Skeletal muscle tissue (tissue), 4 donors: ENCODE results near the gene CDKN1B. TPM values are rescaled to one million over a fixed set of nuclear protein-coding genes. Genes with fewer than 3 reads are reported as not detected.

Source experiments
- H3K27ac ChIP-seq: one replicate; pipeline ENCODE4 v1.7.0; 2013; ENCODE audit warnings: mild to moderate bottlenecking, low read depth, low read length, inconsistent platforms
- H3K27me3 ChIP-seq, 3 donors: one replicate each; pipeline ENCODE4 v1.7.0; 2013; ENCODE audit warnings: low read length in 3 of 3; ENCODE audit not compliant: control insufficient read depth in 3 of 3, insufficient read depth in 3 of 3
- H3K36me3 ChIP-seq, 3 donors: one replicate each; pipeline ENCODE4 v1.7.0; 2013; ENCODE audit warnings: low read length in 3 of 3; ENCODE audit not compliant: control insufficient read depth in 3 of 3, insufficient read depth in 3 of 3
- H3K4me1 ChIP-seq, 3 donors: one replicate each; pipeline ENCODE4 v1.7.0; 2013; ENCODE audit warnings: low read length in 3 of 3, mild to moderate bottlenecking in 3 of 3; ENCODE audit not compliant: control insufficient read depth in 3 of 3, insufficient read depth in 3 of 3
- H3K4me3 ChIP-seq, 3 donors: one replicate each; pipeline ENCODE4 v1.7.0; 2013; ENCODE audit warnings: low read length in 3 of 3
- H3K9ac ChIP-seq, 3 donors: one replicate each; pipeline ENCODE4 v1.7.0; 2013; ENCODE audit warnings: low read length in 3 of 3, mild to moderate bottlenecking in 3 of 3, moderate library complexity in 2 of 3, low read depth in 1 of 3
- H3K9me3 ChIP-seq, 3 donors: one replicate each; pipeline ENCODE4 v1.7.0; 2013; ENCODE audit warnings: low read length in 3 of 3; ENCODE audit not compliant: control insufficient read depth in 3 of 3
- total RNA-seq: library from RNA; depleted of rRNA; stranded (reverse); fragments of >200 nt; gene quantifications from one replicate; pipeline ENCODE4 v1.2.3, GENCODE V29; 2014
- donor health status: Osteomylitis.

CDKN1B gene
- total RNA-seq, 1 donor from 2014 or later: 62.1 TPM

- Histone ChIP-seq H3K36me3 (no peaks in the 10 kb centered on the region), H3K27ac (no peak overlapping the region), H3K4me1 (peaks cover 0 to 5% (median 3%) of the 10 kb centered on the region in 3 donors), H3K9ac (no peak overlapping the region), H3K27me3 (peaks cover 0 to 2% (median 0%) of the 10 kb centered on the region in 3 donors), H3K9me3 (no peaks in the 10 kb centered on the region), H3K4me3 (no peak overlapping the region)
Observed at GRCh38 chr12:12683725-12684124, 33.4 kb upstream of the CDKN1B start.

GRCh38 chr12:12684375-12685106, 32.6 kb upstream of the CDKN1B start:
- H3K4me3 ChIP-seq: no peak overlapping the region
- H3K9me3 ChIP-seq: no peaks in the 10 kb centered on the region
- H3K36me3 ChIP-seq: no peaks in the 10 kb centered on the region
- peaks cover 0 to 5% (median 3%) of the 10 kb centered on the region in 3 donors for H3K4me1 ChIP-seq
- no peak overlapping the region for H3K9ac ChIP-seq
- H3K27ac ChIP-seq: no peak overlapping the region
- peaks cover 0 to 2% (median 0%) of the 10 kb centered on the region in 3 donors for H3K27me3 ChIP-seq

DNA sequence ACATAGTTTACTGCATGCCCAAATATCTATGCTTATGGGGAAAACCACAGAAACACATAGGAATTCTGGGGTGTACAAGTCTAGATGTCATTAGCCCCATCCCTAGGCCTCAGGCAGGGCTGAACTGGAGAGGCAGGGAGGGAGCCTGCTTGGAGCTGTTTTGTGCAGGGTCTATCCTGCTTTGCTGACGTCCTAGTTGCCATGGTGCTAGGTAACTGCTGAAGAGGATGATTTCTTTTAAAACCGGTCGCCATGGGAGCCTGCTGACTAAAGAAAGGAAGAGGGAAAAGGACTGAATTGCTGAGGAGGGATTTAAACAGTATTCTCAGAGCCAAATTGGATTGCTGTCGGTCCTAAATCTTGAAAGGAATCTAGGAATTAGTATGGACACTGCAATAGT, 31.9 kb upstream of the CDKN1B start:
- peaks cover 0 to 8% (median 3%) of the 10 kb centered on the region in 3 donors for H3K4me1 ChIP-seq
- no peak overlapping the region for H3K4me3 ChIP-seq
- no peak overlapping the region for H3K9ac ChIP-seq
- no peaks in the 10 kb centered on the region for H3K36me3 ChIP-seq
- peaks cover 0 to 2% (median 0%) of the 10 kb centered on the region in 3 donors for H3K27me3 ChIP-seq
- H3K27ac ChIP-seq: no peak overlapping the region
- no peaks in the 10 kb centered on the region for H3K9me3 ChIP-seq

GRCh38 chr12:12686472-12686871, 30.7 kb upstream of the CDKN1B start:
- Histone ChIP-seq H3K36me3 (no peaks in the 10 kb centered on the region), H3K27ac (no peak overlapping the region), H3K9ac (no peak overlapping the region), H3K27me3 (peaks cover 0 to 2% (median 0%) of the 10 kb centered on the region in 3 donors), H3K9me3 (no peaks in the 10 kb centered on the region), H3K4me3 (no peak overlapping the region), H3K4me1 (peaks cover 0 to 8% (median 3%) of the 10 kb centered on the region in 3 donors)

DNA sequence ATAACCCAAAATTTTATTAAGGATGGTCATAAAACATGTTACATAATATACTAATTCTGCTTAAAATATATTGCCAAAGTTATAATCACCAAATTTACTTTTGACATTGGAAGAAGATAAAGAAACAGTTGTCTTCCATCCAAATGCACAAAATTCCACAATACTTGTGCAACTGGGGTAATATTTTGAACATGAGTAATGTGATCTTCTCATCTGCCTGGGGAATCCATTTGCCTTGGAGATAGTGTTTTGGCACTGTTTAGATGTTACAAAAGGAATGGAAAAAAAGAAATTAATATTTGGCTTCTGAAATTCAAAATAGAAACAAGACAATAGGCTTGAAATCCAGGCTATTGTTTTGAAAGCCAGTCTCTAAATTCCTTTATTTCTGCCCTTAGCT, 30.2 kb upstream of the CDKN1B start:
- Histone ChIP-seq H3K9me3 (no peaks in the 10 kb centered on the region), H3K4me3 (no peak overlapping the region), H3K36me3 (no peaks in the 10 kb centered on the region), H3K9ac (no peak overlapping the region), H3K27me3 (peaks cover 0 to 2% (median 0%) of the 10 kb centered on the region in 3 donors), H3K27ac (no peak overlapping the region), H3K4me1 (peaks cover 0 to 8% (median 3%) of the 10 kb centered on the region in 3 donors)

GRCh38 chr12:12689647-12690300, 27.4 kb upstream of the CDKN1B start:
- H3K27me3 ChIP-seq: peaks cover 0 to 2% (median 0%) of the 10 kb centered on the region in 3 donors
- H3K4me3 ChIP-seq: no peak overlapping the region
- H3K4me1 ChIP-seq: peaks cover 0 to 3% (median 0%) of the 10 kb centered on the region in 3 donors
- H3K36me3 ChIP-seq: no peaks in the 10 kb centered on the region
- no peak overlapping the region for H3K9ac ChIP-seq
- H3K27ac ChIP-seq: no peak overlapping the region
- no peaks in the 10 kb centered on the region for H3K9me3 ChIP-seq

GRCh38 chr12:12691549-12691948, 25.6 kb upstream of the CDKN1B start:
- no peaks in the 10 kb centered on the region for H3K36me3 ChIP-seq
- H3K9ac ChIP-seq: no peak overlapping the region
- no peaks in the 10 kb centered on the region for H3K27me3 ChIP-seq
- peaks cover 0 to 8% (median 3%) of the 10 kb centered on the region in 3 donors for H3K4me1 ChIP-seq
- H3K4me3 ChIP-seq: no peak overlapping the region
- no peaks in the 10 kb centered on the region for H3K9me3 ChIP-seq
- no peak overlapping the region for H3K27ac ChIP-seq

- peaks cover 4 to 9% (median 8%) of the 10 kb centered on the region in 3 donors for H3K4me1 ChIP-seq
- H3K4me3 ChIP-seq: no peak overlapping the region
- no peaks in the 10 kb centered on the region for H3K36me3 ChIP-seq
- H3K27me3 ChIP-seq: no peaks in the 10 kb centered on the region
- no peaks in the 10 kb centered on the region for H3K9me3 ChIP-seq
- no peak overlapping the region for H3K9ac ChIP-seq
- no peak overlapping the region for H3K27ac ChIP-seq
Observed at GRCh38 chr12:12693111-12693671, 24.0 kb upstream of the CDKN1B start.

DNA sequence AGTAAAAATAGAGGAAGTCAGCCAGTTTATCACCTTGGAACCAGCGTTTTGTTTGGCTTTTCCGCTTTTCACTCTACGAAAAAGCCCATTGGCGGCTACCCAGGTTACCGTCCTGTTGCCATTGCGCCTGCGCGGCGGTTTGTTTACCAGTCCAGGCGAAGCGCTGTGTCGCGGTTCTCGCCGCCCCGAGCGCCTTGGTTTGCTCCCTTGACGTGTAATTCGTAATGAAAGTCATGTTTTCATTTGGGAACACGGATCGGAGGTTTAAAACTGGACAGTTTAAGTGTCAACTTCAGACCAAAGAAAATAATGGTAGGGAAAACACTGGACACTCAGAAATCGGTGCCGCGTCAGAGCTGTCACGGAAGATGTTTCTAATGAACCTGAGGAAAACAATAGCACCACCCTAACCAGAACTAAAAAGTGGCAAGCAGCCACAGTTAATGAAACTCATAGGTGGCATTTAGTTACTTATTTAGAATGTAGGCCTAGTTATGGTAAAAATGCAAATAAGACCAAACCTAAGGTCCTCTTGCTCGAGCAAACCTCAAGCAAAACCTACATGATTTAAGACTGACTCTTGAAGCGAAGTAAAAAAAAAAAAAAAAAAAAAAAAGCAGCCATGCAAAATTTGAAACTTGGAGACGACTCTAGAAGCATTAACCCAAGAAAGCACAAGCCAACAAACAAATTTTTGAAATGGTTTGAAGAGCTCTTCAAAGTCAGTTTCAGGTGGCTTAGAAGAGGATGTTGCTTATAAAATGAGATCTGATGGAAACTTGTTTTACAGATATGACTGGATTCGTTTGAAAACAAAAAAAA, 20.4 kb upstream of the CDKN1B start:
- Histone ChIP-seq H3K36me3 (no peaks in the 10 kb centered on the region), H3K4me1 (peaks cover 4 to 9% (median 5%) of the 10 kb centered on the region in 3 donors), H3K27ac (peak overlapping the region; percentile 96), H3K9me3 (no peaks in the 10 kb centered on the region), H3K9ac (peak overlapping the region; percentile 85 to 94 (median 91)), H3K4me3 (peak overlapping the region; percentile 76 to 82 (median 78)), H3K27me3 (no peaks in the 10 kb centered on the region)
